ENCODE results near the gene BBX.

Gene BBX

DNA sequence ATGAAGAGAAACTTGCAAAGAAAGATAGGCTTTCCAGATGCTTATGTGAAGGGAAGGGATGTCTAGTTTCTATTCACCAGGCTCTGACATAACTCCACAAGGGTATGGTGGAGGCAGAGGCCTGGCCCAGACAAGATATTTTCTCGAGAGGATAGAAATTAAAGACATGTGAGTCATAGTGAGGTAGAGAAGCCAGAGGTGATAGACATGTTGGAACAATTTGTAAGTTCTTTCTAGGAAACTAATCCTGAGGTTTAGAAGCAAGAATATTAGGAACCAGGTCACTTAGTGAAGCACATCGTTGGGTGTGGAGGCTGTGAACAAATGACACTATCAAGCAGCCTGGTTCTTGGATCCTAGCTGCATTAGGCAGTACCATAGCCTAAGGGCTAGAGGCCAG is 176.9 kb downstream of the BBX start:
- H3K36me3 ChIP-seq (replicated peaks), result no peaks in the 10 kb centered on the region
- H3K9me3 ChIP-seq, result no peaks in the 10 kb centered on the region
- DNase-seq (ENCODE audit: low spot score in 2 of 2), result no peak
- H3K4me1 ChIP-seq, result no peaks in the 10 kb centered on the region
- no peaks in the 10 kb centered on the region for H3K27me3 ChIP-seq (ENCODE audit: low read depth)
- H3K4me3 ChIP-seq, result no peak overlapping the region
- in situ Hi-C loops (cut with MboI; ENCODE audit: low sequenced_read_pairs), result no loop called here

DNA sequence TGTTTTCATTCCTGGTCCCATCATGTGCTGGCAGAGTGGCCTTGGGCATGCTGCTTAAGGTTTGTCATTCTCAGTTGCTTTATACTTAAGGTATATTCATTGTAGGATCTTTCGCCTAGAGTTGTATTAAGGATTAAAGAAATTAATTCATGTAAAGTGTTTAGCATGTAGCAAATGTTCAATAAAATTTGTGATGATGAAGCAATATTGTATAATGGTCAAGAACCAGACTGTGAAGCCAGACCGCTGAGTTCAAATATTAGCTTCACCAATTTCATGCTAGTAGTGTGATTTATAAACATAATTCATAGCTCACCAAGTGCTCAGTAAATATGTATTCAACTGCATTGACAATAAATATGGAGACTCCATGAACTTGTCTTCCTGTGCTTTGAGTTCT is 178.5 kb downstream of the BBX start:
- Histone ChIP-seq H3K4me3 (no peak overlapping the region), H3K27me3 (ENCODE audit: low read depth) (no peaks in the 10 kb centered on the region), H3K9me3 (no peaks in the 10 kb centered on the region), H3K36me3 (replicated peaks) (no peaks in the 10 kb centered on the region), H3K4me1 (no peaks in the 10 kb centered on the region)
- in situ Hi-C loops (cut with MboI; ENCODE audit: low sequenced_read_pairs), result no loop called here
- DNase-seq (ENCODE audit: low spot score in 2 of 2), result no peak

DNA sequence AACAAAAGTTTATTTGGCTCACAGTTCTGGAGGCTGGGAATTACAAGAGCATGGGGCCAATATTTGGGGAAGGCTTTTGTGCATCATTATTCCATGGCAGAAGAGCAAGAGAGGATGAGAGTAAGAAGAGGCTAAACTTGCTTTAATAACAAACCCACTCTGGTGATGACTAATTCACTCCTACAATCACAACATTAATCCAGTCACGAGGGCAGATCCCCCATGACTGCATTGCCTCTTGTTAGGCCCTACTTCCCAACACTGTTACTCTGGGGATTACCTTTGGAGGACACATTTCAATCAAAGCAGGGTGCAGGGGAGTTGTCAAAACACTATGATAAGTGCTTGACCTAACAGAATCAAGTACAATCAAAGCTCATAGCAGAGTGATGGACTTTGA is 181.7 kb downstream of the BBX start:
- DNase-seq (ENCODE audit: low spot score in 2 of 2), result no peak
- Histone ChIP-seq H3K36me3 (replicated peaks) (no peaks in the 10 kb centered on the region), H3K27me3 (ENCODE audit: low read depth) (no peaks in the 10 kb centered on the region), H3K9me3 (no peaks in the 10 kb centered on the region), H3K4me3 (no peak overlapping the region), H3K4me1 (no peaks in the 10 kb centered on the region)
- in situ Hi-C loops (cut with MboI; ENCODE audit: low sequenced_read_pairs), result no loop called here

DNA sequence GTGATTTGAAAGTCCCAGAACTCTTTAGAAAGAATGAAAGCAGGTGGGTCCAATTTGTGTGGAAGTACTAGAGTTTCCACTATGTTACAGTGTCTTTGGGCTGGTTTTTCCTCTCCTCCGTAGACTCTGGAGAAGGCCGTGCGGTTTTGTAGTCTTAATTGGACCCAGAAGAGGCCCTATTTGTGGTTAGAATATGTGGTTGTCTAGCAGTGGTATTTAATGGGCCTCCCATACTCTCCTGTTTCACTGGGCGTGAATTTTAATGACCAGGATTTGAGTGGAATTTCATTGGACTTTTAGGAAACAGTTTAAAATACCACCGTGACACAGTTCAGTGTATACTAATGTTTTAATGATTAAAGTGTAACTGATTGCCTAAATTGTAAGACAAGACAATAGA is 182.3 kb downstream of the BBX start:
- no peaks in the 10 kb centered on the region for H3K27me3 ChIP-seq (ENCODE audit: low read depth)
- DNase-seq (ENCODE audit: low spot score in 2 of 2), result no peak
- in situ Hi-C loops (cut with MboI; ENCODE audit: low sequenced_read_pairs), result no loop called here
- no peak overlapping the region for H3K4me3 ChIP-seq
- no peaks in the 10 kb centered on the region for H3K4me1 ChIP-seq
- no peaks in the 10 kb centered on the region for H3K9me3 ChIP-seq
- H3K36me3 ChIP-seq (replicated peaks), result no peaks in the 10 kb centered on the region

DNA sequence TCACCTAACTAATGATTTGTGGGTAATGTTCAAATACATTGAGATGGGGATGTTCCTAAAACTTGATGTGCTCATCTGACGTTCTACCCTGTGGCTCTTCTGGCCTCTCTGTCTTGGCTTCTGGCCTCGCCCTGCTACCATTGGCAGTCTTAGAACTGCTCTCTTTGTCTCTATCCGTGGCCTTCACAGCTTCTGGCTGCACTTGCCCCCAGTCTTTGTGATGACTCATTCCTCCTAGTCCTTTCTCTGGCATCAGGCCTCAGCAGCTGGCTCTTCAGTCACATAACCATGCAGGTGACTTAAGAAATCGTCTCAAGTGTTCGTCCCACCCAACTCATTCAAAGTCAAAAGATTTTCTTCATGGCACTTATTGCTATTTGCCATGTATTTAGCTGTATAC is 188.1 kb downstream of the BBX start:
- no peaks in the 10 kb centered on the region for H3K27me3 ChIP-seq (ENCODE audit: low read depth)
- peaks cover 5% of the 10 kb centered on the region; the same call in 1 of the 2 replicates for H3K36me3 ChIP-seq (replicated peaks)
- H3K4me1 ChIP-seq, result no peaks in the 10 kb centered on the region
- H3K4me3 ChIP-seq, result no peak overlapping the region
- in situ Hi-C loops (cut with MboI; ENCODE audit: low sequenced_read_pairs), result no loop called here
- no peaks in the 10 kb centered on the region for H3K9me3 ChIP-seq
- DNase-seq (ENCODE audit: low spot score in 2 of 2), result no peak

DNA sequence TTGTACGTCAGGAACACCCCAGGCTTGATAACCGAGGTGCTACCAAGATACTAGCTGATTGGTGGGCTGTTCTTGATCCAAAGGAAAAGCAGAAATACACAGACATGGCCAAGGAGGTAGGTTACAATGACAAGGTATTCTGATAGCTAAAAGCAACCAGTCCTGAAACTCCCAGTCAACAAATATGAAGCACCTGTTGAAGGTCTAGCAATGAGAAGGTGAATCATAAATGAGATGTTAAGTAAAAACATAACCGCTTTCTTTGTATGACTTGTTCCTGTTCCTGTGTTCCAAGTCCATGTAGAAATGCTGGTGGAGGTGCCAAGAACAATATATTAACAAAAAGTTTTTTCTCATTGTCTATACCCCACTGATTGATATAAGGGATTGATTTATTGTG is 194.0 kb downstream of the BBX start:
- in situ Hi-C loops (cut with MboI; ENCODE audit: low sequenced_read_pairs), result no loop called here
- H3K9me3 ChIP-seq, result no peaks in the 10 kb centered on the region
- peaks cover 9% of the 10 kb centered on the region for H3K36me3 ChIP-seq (replicated peaks)
- DNase-seq (ENCODE audit: low spot score in 2 of 2), result no peak
- no peaks in the 10 kb centered on the region for H3K4me1 ChIP-seq
- H3K27me3 ChIP-seq (ENCODE audit: low read depth), result no peaks in the 10 kb centered on the region
- H3K4me3 ChIP-seq, result no peak overlapping the region

DNA sequence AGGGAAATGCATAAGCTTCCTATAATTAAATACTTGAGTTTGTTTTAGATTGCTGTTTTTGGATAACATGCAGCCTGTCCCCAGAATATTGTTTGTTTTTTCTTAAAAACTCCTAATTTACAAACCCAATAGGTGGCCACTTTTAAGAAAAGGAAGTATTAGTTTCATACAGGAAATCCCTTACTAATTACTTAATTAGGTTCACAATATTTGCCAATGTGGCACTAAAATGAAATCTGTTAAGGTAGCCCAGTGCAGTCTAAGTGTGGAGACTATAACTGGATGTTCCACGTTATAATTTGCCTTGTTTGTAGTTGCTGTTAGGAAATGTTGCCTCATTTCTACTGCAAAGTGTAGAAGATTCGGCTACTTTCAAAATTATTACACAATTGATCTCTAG is 195.8 kb downstream of the BBX start:
- in situ Hi-C loops (cut with MboI; ENCODE audit: low sequenced_read_pairs), result no loop called here
- Histone ChIP-seq H3K27me3 (ENCODE audit: low read depth) (no peaks in the 10 kb centered on the region), H3K4me3 (no peak overlapping the region), H3K4me1 (no peaks in the 10 kb centered on the region), H3K9me3 (no peaks in the 10 kb centered on the region), H3K36me3 (replicated peaks) (peaks cover 9% of the 10 kb centered on the region)
- no peak for DNase-seq (ENCODE audit: low spot score in 2 of 2)

DNA sequence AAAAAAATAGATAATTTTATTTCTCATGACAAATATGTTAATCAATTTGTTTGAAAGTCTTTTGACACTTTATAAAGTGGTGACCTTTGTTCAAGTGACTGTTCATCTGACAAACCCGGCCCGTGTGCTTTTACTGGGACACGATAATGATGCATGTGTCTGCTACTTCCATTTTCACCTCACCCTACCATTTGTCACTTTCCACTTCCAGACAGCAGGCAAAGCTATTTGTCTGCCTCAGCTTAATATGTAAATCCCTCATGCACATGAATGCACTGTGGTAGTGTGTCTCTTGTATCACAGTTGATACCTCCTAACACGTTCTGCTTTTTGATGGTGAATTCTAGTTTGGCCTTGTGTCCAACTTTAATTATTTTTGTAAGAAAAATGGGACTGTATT is 204.3 kb downstream of the BBX start:
- peak; percentile 13 to 46 for DNase-seq (ENCODE audit: low spot score in 2 of 2)
- in situ Hi-C loops (cut with MboI; ENCODE audit: low sequenced_read_pairs), result no loop called here
- H3K36me3 ChIP-seq (replicated peaks), result peaks cover 11% of the 10 kb centered on the region
- H3K9me3 ChIP-seq, result no peaks in the 10 kb centered on the region
- H3K27me3 ChIP-seq (ENCODE audit: low read depth), result no peaks in the 10 kb centered on the region
- H3K4me1 ChIP-seq, result no peaks in the 10 kb centered on the region; the same call in 1 of the 2 replicates
- no peak overlapping the region for H3K4me3 ChIP-seq

DNA sequence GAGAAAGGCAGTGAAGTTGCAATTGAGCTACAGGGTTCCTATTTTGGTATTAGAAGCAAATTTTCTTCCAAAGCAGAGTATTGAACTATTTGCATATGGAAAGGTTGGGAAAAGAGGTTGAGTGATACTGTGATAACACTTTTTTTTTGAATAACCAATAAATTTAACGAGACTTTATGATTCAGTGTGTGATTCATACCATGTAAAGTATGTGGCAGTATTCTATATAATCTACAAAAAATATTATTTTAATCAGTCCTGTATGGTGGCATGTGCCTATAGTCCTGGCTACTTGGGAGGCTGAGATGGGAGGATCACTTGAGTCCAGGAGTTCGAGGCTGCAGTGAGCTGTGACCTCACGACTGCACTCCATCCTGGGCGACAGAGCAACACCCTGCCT is 206.9 kb downstream of the BBX start:
- in situ Hi-C loops (cut with MboI; ENCODE audit: low sequenced_read_pairs), result no loop called here
- H3K27me3 ChIP-seq (ENCODE audit: low read depth), result no peaks in the 10 kb centered on the region
- no peaks in the 10 kb centered on the region; the same call in none of the 2 replicates for H3K4me1 ChIP-seq
- H3K36me3 ChIP-seq (replicated peaks), result peaks cover 15% of the 10 kb centered on the region
- H3K9me3 ChIP-seq, result no peaks in the 10 kb centered on the region
- H3K4me3 ChIP-seq, result no peak overlapping the region
- DNase-seq (ENCODE audit: low spot score in 2 of 2), result no peak

DNA sequence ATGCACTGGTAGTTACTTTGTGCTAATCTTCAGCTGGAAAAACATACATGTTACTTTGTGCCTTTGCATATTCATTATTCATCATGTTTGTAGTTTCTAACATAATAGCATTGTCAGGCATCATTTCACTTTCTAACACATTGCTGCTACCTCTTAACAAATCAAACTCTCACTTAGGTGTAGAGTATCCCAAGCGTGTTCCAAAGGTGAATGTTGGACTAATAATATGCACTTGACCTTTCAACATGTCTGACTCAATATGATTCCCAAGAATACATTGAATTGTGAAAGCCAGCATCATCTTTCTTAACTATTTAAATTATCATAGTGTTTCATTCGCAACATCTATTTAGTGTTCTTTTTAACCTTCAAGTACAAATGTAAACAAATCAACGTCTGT is 211.6 kb downstream of the BBX start:
- Histone ChIP-seq H3K4me1 (no peaks in the 10 kb centered on the region; the same call in 1 of the 2 replicates), H3K4me3 (no peak overlapping the region), H3K9me3 (no peaks in the 10 kb centered on the region), H3K27me3 (ENCODE audit: low read depth) (no peaks in the 10 kb centered on the region), H3K36me3 (replicated peaks) (peaks cover 10% of the 10 kb centered on the region; the same call in 1 of the 2 replicates)
- DNase-seq (ENCODE audit: low spot score in 2 of 2), result no peak
- in situ Hi-C loops (cut with MboI; ENCODE audit: low sequenced_read_pairs), result no loop called here

DNA sequence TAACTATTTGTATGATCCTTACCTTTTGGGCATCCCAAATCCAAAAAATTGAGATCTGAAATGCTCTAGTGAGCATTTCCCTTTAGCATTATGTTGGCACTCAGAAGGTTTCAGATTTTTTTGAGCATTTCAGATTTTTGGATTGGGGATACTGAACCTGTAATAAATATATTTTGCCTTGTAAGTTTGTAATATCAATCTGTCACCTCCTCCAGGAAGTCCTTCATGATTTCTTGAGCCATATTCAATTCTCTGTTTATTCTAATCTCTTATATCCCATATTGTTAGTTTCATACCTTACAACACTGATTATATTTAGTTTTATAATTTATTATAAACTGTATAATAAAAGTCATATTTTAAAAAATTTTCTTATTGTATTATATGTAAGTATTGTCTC is 215.2 kb downstream of the BBX start:
- in situ Hi-C loops (cut with MboI; ENCODE audit: low sequenced_read_pairs), result no loop called here
- H3K9me3 ChIP-seq, result no peaks in the 10 kb centered on the region
- no peak overlapping the region for H3K4me3 ChIP-seq
- no peaks in the 10 kb centered on the region for H3K27me3 ChIP-seq (ENCODE audit: low read depth)
- H3K4me1 ChIP-seq, result no peaks in the 10 kb centered on the region; the same call in 1 of the 2 replicates
- no peak for DNase-seq (ENCODE audit: low spot score in 2 of 2)
- 0 out of 2 replicates have a peak, but pooled peaks cover 4% of the 10 kb centered on the region for H3K36me3 ChIP-seq (replicated peaks)

DNA sequence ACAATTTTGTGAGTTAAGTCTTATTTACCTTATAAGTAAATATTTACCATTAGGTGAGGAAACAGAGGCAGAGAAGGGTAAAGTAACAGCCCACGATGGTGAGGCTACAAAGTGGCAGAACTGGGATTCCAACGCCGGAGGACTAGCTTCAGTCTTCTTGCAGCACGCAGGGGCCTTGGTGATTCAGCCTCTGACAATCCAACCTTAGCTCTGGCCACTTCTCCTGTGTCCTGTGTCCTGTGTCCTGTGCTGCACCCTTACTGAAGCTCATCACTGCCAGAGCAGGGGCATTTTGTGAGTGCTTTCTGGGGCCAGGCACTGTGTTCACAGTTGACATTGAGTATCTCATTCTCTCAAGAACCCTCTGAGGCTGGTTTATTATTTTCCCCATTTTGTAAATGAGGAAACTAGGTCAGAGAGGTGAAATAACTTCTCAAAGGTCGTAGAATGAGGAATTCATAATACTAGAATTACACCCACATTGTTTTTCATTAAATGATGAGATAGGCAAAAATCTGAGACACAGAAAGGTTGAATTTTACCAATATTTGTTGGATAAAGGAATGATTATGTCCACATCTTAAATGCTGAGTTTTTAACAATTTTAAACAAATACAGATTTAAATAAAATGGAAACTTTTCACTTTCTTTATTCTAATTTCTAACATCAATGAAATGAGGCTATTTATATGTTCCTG is 215.9 kb downstream of the BBX start:
- H3K27me3 ChIP-seq (ENCODE audit: low read depth), result no peaks in the 10 kb centered on the region
- H3K4me3 ChIP-seq, result no peak overlapping the region
- no peak for DNase-seq (ENCODE audit: low spot score in 2 of 2)
- no peaks in the 10 kb centered on the region for H3K36me3 ChIP-seq (replicated peaks)
- no peaks in the 10 kb centered on the region; the same call in 1 of the 2 replicates for H3K4me1 ChIP-seq
- H3K9me3 ChIP-seq, result no peaks in the 10 kb centered on the region
- in situ Hi-C loops (cut with MboI; ENCODE audit: low sequenced_read_pairs), result no loop called here

DNA sequence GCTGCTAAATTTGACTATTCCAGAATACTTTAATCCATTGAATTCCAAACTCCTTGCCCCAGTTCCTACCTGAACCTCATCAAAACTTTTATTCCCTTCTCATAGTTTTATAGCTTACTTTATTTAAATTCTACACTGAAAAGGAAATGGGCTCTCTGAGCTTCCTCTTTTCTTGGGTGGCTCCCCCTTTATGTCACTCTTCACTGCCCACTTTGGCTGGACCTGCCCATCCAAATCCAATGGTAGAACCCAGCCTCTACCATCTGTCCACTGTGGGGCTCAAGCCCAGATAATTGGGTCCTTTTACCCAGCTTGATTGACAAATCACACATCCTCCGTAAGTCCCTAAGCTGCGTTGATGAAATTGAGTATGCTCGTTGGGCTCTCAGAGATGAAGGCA is 216.5 kb downstream of the BBX start:
- DNase-seq (ENCODE audit: low spot score in 2 of 2), result no peak
- Histone ChIP-seq H3K36me3 (replicated peaks) (no peaks in the 10 kb centered on the region), H3K4me3 (no peak overlapping the region), H3K9me3 (no peaks in the 10 kb centered on the region), H3K4me1 (no peaks in the 10 kb centered on the region), H3K27me3 (ENCODE audit: low read depth) (no peaks in the 10 kb centered on the region)
- in situ Hi-C loops (cut with MboI; ENCODE audit: low sequenced_read_pairs), result no loop called here

DNA sequence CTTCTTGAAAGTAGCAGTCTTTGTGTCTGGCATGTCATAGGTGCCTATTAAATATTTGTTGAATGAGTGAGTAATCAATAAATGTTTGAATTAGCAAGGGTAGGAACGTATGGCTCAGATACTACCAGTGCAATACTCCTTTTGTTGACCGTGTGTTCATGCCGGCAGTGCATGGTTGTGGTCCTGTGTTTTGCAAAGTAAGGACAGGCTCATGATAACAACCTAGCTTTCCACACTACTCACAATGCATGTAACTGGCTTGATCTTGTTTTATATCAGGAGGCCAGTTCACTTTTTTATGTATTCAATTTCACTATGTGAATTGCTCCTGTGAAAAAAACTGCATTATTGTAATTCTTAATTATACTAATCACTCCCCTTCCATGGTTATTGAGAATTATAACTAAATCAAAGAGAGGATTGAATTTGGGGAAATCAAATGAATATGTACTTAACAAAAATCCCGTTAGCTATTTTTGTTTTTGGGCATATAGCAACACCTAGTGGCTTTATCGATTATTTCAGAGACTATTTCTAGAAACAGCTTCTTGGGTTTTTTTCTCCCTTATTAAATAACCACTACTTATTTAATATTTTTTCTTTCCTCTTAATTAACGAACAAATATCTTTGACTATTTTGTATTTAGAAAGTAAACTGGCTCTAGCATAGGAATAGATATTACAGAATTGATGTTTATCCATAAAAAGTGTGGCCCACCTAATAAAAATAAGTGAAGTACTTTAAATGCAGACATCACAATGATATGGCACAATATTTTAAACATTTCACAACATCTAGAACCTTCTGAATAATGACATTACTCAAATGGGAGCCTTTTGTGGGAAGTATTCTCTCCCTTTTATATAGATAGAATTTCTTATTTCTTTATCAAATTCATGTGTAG is 218.5 kb downstream of the BBX start:
- no peak overlapping the region for H3K4me3 ChIP-seq
- DNase-seq (ENCODE audit: low spot score in 2 of 2), result peak in 1 of 2 experiments; percentile 9
- no peaks in the 10 kb centered on the region for H3K9me3 ChIP-seq
- no peaks in the 10 kb centered on the region for H3K4me1 ChIP-seq
- in situ Hi-C loops (cut with MboI; ENCODE audit: low sequenced_read_pairs), result no loop called here
- no peaks in the 10 kb centered on the region for H3K27me3 ChIP-seq (ENCODE audit: low read depth)
- H3K36me3 ChIP-seq (replicated peaks), result no peaks in the 10 kb centered on the region

Measured in HAP-1 (cell line).